Panc1 (cell line): ENCODE data around the gene IFIH1.

ENCODE experiments used
- CTCF ChIP-seq: fragments of 450-650 bp; IDR thresholded peaks from 2 replicates; pipeline ENCODE4 v1.5.1; 2017; ENCODE audit warnings: mild to moderate bottlenecking
- POLR2AphosphoS5 ChIP-seq: IDR thresholded peaks from 2 replicates; pipeline ENCODE4 v1.6.1; 2012; ENCODE audit warnings: mild to moderate bottlenecking, low read depth, low read length, moderate library complexity
- REST ChIP-seq, 2 experiments: IDR thresholded peaks; 2 replicates each; pipeline ENCODE4 v1.6.1; 2011 to 2012; ENCODE audit warnings: low read depth in 2 of 2, control low read depth in 1 of 2, low read length in 1 of 2, mild to moderate bottlenecking in 1 of 2, moderate library complexity in 1 of 2; ENCODE audit not compliant: insufficient read depth in 1 of 2
- SIN3A ChIP-seq: IDR thresholded peaks from 2 replicates; pipeline ENCODE4 v1.6.1; 2012; ENCODE audit warnings: low read depth, mild to moderate bottlenecking, low read length, moderate library complexity, borderline replicate concordance; ENCODE audit not compliant: insufficient read depth

- no peak for TF ChIP-seq CTCF
- TF ChIP-seq SIN3A, result no peak
- TF ChIP-seq REST (IDR thresholded peaks at IDR 0.05; ENCODE audit: insufficient read depth in 1 of 2, low read depth in 2 of 2, low read length in 1 of 2), result no peak
- no peak for TF ChIP-seq POLR2AphosphoS5
Measured at GRCh38 chr2:162365392-162365791, 46.9 kb upstream of the IFIH1 start.
